HCT116 (cell line): Measurements from ENCODE around the gene MIGA1. TPM values are rescaled to one million over a fixed set of nuclear protein-coding genes. Genes with fewer than 3 reads are reported as not detected.

ENCODE experiments used
- ATAC-seq: fragments of 200-7000 bp; cut with Tn5 transposase; 2 replicates; pipeline ENCODE4 v1.9.1; 2020; ENCODE audit warnings: mild to moderate bottlenecking, moderate library complexity
- BruUV-seq: library from RNA; stranded (reverse); fragments of 400-500 nt; replicated peaks from 2 replicates; lab custom pipeline; 2021; lab: Mats Ljungman, UMichigan
- CTCF ChIA-PET: fragments of 300-600 bp; sonication (Branson Sonifier 250); formaldehyde crosslinking; loops from one replicate; lab custom pipeline; 2021; ENCODE audit warnings: antibody characterized with exemption; lab: Charles Lee
- POLR2A ChIA-PET: fragments of 300-600, 350-600 bp; sonication (Branson Sonifier 250); formaldehyde crosslinking; loops from one replicate; lab custom pipeline; 2021; ENCODE audit warnings: antibody characterized with exemption; lab: Charles Lee
- RAD21 ChIA-PET, 2 experiments: fragments of 300-600 bp; sonication (Branson Sonifier 250); formaldehyde crosslinking; loops; one replicate each; lab custom pipeline; 2023; ENCODE audit warnings: low total read pairs in 2 of 2; ENCODE audit not compliant: uncharacterized antibody in 2 of 2, unreplicated experiment in 2 of 2, low non-redundant PET in 1 of 2; lab: Charles Lee
- DNase-seq: peaks from one replicate; pipeline ENCODE4 v3.0.0-alpha.2; 2010; ENCODE audit warnings: low read depth, low spot score
- H2AFZ ChIP-seq: fragments of 200-600 bp; shearing (Covaris generic), sonication (generic); 2 replicates; pipeline ENCODE4 v1.6.1; 2017; ENCODE audit warnings: low read depth, mixed run types, mixed read lengths, antibody characterized with exemption, low read length; ENCODE audit not compliant: poor library complexity, severe bottlenecking
- H3K27ac ChIP-seq: 2 replicates; pipeline ENCODE4 v1.5.1; 2012; ENCODE audit warnings: low read depth, low read length
- H3K27me3 ChIP-seq: fragments of 200-600 bp; sonication (generic); 2 replicates; pipeline ENCODE4 v1.6.1; 2016; ENCODE audit warnings: mixed run types, low read length, mixed read lengths; ENCODE audit not compliant: insufficient read depth
- H3K36me3 ChIP-seq, 2 experiments: fragments of 200-500 bp in 1 of 2; fragments of 200-600 bp in 1 of 2; sonication (Bioruptor generic) in 1 of 2; sonication (generic) in 1 of 2; 2 replicates each; pipeline versions ENCODE4 v1.5.1 to v1.6.1; 2014 to 2016; ENCODE audit warnings: low read length in 2 of 2, inconsistent platforms in 1 of 2, mixed read lengths in 1 of 2, mixed run types in 1 of 2; ENCODE audit not compliant: insufficient read depth in 2 of 2, control insufficient read depth in 1 of 2
- H3K4me1 ChIP-seq, 2 experiments: fragments of 200-600 bp in 1 of 2; sonication (generic) in 1 of 2; 2 replicates each; pipeline versions ENCODE4 v1.5.1 to v1.6.1; 2012 to 2017; ENCODE audit warnings: low read length in 2 of 2, inconsistent platforms in 1 of 2, mild to moderate bottlenecking in 1 of 2, mixed read lengths in 1 of 2, mixed run types in 1 of 2, moderate library complexity in 1 of 2; ENCODE audit not compliant: insufficient read depth in 2 of 2, control insufficient read depth in 1 of 2
- H3K4me2 ChIP-seq: fragments of 200-600 bp; sonication (generic); 2 replicates; pipeline ENCODE4 v1.6.1; 2017; ENCODE audit warnings: mixed run types, low read length, mixed read lengths
- H3K4me3 ChIP-seq, 2 experiments: fragments of 200-600 bp in 1 of 2; sonication (generic) in 1 of 2; replicated peaks in 1 of 2; 2 replicates each; pipeline ENCODE4 v1.5.1; 2011 to 2016; ENCODE audit warnings: low read length in 2 of 2, control low read depth in 1 of 2, low read depth in 1 of 2, mild to moderate bottlenecking in 1 of 2, mixed read lengths in 1 of 2, mixed run types in 1 of 2
- H3K79me2 ChIP-seq: fragments of 200-600 bp; sonication (generic); 2 replicates; pipeline ENCODE4 v1.6.1; 2017; ENCODE audit warnings: mild to moderate bottlenecking, mixed run types, low read length, moderate library complexity, mixed read lengths; ENCODE audit not compliant: insufficient read depth
- H3K9ac ChIP-seq: fragments of 200-600 bp; sonication (generic); 2 replicates; pipeline ENCODE4 v1.6.1; 2016; ENCODE audit warnings: low read length, mixed read lengths
- H3K9me2 ChIP-seq: fragments of 200-600 bp; sonication (generic), shearing (Covaris generic); 2 replicates; pipeline ENCODE4 v1.6.1; 2017; ENCODE audit warnings: mixed run types, mild to moderate bottlenecking, moderate library complexity; ENCODE audit not compliant: insufficient read depth
- H3K9me3 ChIP-seq, 2 experiments: fragments of 200-500 bp in 1 of 2; fragments of 200-600 bp in 1 of 2; sonication (Bioruptor generic) in 1 of 2; sonication (generic) in 1 of 2; 2 replicates each; pipeline ENCODE4 v1.6.1; 2014 to 2017; ENCODE audit warnings: low read length in 2 of 2, mixed read lengths in 2 of 2, inconsistent platforms in 1 of 2, low read depth in 1 of 2, mild to moderate bottlenecking in 1 of 2, mixed run types in 1 of 2, moderate library complexity in 1 of 2; ENCODE audit not compliant: control insufficient read depth in 1 of 2, insufficient read depth in 1 of 2
- H4K20me1 ChIP-seq: fragments of 200-600 bp; sonication (generic), shearing (Covaris generic); 2 replicates; pipeline ENCODE4 v1.6.1; 2017; ENCODE audit warnings: mixed run types, mild to moderate bottlenecking, moderate library complexity; ENCODE audit not compliant: insufficient read depth
- CEBPB ChIP-seq: IDR thresholded peaks from 2 replicates; pipeline ENCODE4 v1.6.1; 2012; ENCODE audit warnings: low read depth
- EZH2phosphoT487 ChIP-seq: fragments of 200-600 bp; IDR thresholded peaks from 2 replicates; pipeline ENCODE4 v1.6.1; 2018; ENCODE audit warnings: antibody characterized with exemption, borderline replicate concordance
- FOSL1 ChIP-seq: IDR thresholded peaks from 2 replicates; pipeline ENCODE4 v1.6.1; 2012; ENCODE audit warnings: low read depth
- POLR2A ChIP-seq: IDR thresholded peaks from 2 replicates; pipeline ENCODE4 v1.7.0; 2011; ENCODE audit warnings: borderline replicate concordance; ENCODE audit not compliant: insufficient read depth, insufficient read length; ENCODE audit errors: extremely low read depth
- REST ChIP-seq: IDR thresholded peaks from 2 replicates; pipeline ENCODE4 v1.6.1; 2012; ENCODE audit warnings: low read depth
- SP1 ChIP-seq: IDR thresholded peaks from 2 replicates; pipeline ENCODE4 v1.6.1; 2012; ENCODE audit warnings: low read depth
- SRF ChIP-seq: IDR thresholded peaks from 2 replicates; pipeline ENCODE4 v1.6.1; 2012; ENCODE audit warnings: low read depth
- TCF7L2 ChIP-seq: IDR thresholded peaks from 2 replicates; pipeline ENCODE4 v1.7.0; 2011; ENCODE audit warnings: borderline replicate concordance, inconsistent platforms; ENCODE audit not compliant: insufficient read depth, insufficient read length; ENCODE audit errors: extremely low read depth
- intact Hi-C: fragments of 100-400 bp; cut with micrococcal nuclease; formaldehyde crosslinking; loops from 2 replicates; pipeline ENCODE4 v1.10.0; 2022
- total RNA-seq: library from RNA; stranded (reverse); gene quantifications from one replicate; pipeline ENCODE4 v1.2.1, GENCODE V29; 2021; ENCODE audit not compliant: unreplicated experiment

MIGA1 gene
- total RNA-seq, 1 experiment from 2014 or later: 9.6 TPM

GRCh38 chr1:77889671-77890070 is 110.2 kb downstream of the MIGA1 start:
- no peaks in the 10 kb centered on the region for H3K9me3 ChIP-seq
- no peaks in the 10 kb centered on the region for H3K27me3 ChIP-seq
- no peaks in the 10 kb centered on the region for H4K20me1 ChIP-seq
- no peak for DNase-seq
- no peak overlapping the region for H3K4me3 ChIP-seq
- ChIA-PET CTCF (no interaction called here), POLR2A (no interaction called here), RAD21 (no interaction called here)
- H3K9me2 ChIP-seq: no peaks in the 10 kb centered on the region
- H3K79me2 ChIP-seq: no peaks in the 10 kb centered on the region
- ATAC-seq: peak; percentile 47; the same call in 1 of the 2 replicates
- no peaks in the 10 kb centered on the region for H3K36me3 ChIP-seq
- no peak overlapping the region for H2AFZ ChIP-seq
- intact Hi-C loops: no loop called here
- H3K27ac ChIP-seq: no peak overlapping the region
- BruUV-seq: no TSS peak
- TF ChIP-seq FOSL1: no peak
- TF ChIP-seq REST: no peak
- peak; percentile 5; the same call in 1 of the 2 replicates for TF ChIP-seq CEBPB
- no peak overlapping the region for H3K9ac ChIP-seq
- H3K4me1 ChIP-seq: peaks cover 3 to 16% of the 10 kb centered on the region in 2 experiments; a peak in 3 of 4 replicates
- H3K4me2 ChIP-seq: peak overlapping the region; percentile 21

DNA sequence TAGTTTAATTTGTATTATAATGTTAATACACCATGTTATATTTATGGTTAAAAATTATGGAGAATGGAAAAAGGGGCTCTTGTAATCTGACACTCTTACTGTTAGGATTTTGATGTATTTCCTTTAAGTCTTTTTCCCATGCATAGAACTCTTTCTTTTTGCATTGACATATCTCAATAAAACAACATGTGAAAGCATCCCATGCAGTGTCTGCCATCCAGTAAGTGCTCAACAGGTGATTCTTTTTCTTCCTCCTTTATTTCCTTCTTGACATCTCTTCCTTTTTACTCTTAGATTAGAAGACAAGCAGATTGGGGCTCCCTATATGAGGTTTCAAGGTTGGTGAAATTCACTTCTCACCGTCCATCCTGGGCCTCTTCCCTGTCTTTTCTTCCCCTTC is 111.8 kb downstream of the MIGA1 start:
- Histone ChIP-seq H3K4me3 (no peak overlapping the region), H3K79me2 (no peaks in the 10 kb centered on the region)

More for the DNA sequence above, 111.8 kb downstream of the MIGA1 start:
- Histone ChIP-seq H2AFZ (no peak overlapping the region), H3K4me1 (peaks cover 3 to 16% of the 10 kb centered on the region in 2 experiments; a peak in 3 of 4 replicates), H3K9me3 (no peaks in the 10 kb centered on the region), H3K27ac (no peak overlapping the region), H3K27me3 (no peaks in the 10 kb centered on the region), H3K9me2 (no peaks in the 10 kb centered on the region), H3K4me2 (no peak overlapping the region), H4K20me1 (no peaks in the 10 kb centered on the region), H3K36me3 (no peaks in the 10 kb centered on the region), H3K9ac (no peak overlapping the region)
- RAD21 ChIA-PET: no interaction called here
- intact Hi-C loops: no loop called here
- ATAC-seq: no peak
- POLR2A ChIA-PET: no interaction called here
- CTCF ChIA-PET: no interaction called here
- no peak for DNase-seq
- TF ChIP-seq CEBPB (no peak), EZH2phosphoT487 (no peak), POLR2A (no peak), REST (no peak), SRF (no peak), SP1 (no peak), TCF7L2 (no peak)
- BruUV-seq: no TSS peak
